RWPE2 (cell line): Measurements from ENCODE around the gene DLG2.
"Not testable (repeated sequence)": the region's sequence is repeated elsewhere in the genome, so short reads cannot be mapped to it uniquely, and the experiment has no call there.

Experiments
- ATAC-seq: fragments of 200-7000 bp; cut with Tn5 transposase; 3 replicates; pipeline ENCODE4 v1.9.1; 2021; ENCODE audit warnings: low read depth
- DNase-seq: peaks from one replicate; pipeline ENCODE4 v3.0.0-alpha.2; 2020; ENCODE audit warnings: low spot score
- H3K27ac ChIP-seq: fragments of 450-650 bp; 2 replicates; pipeline ENCODE4 v1.5.1; 2017; ENCODE audit warnings: mild to moderate bottlenecking; ENCODE audit not compliant: poor library complexity, severe bottlenecking
- H3K27me3 ChIP-seq: fragments of 250-450 bp; sonication (Bioruptor Pico); 2 replicates; pipeline ENCODE4 v1.5.1; 2021; ENCODE audit warnings: mild to moderate bottlenecking, moderate library complexity; ENCODE audit not compliant: insufficient read depth, poor library complexity, severe bottlenecking
- H3K36me3 ChIP-seq: fragments of 250-450 bp; sonication (Bioruptor Pico); 2 replicates; pipeline ENCODE4 v1.5.1; 2020; ENCODE audit warnings: low read depth, mild to moderate bottlenecking, moderate library complexity
- H3K4me1 ChIP-seq: fragments of 250-450 bp; sonication (Bioruptor Pico); 2 replicates; pipeline ENCODE4 v1.5.1; 2021; ENCODE audit warnings: mild to moderate bottlenecking, moderate library complexity; ENCODE audit not compliant: insufficient read depth, poor library complexity, severe bottlenecking
- H3K4me3 ChIP-seq: fragments of 250-450 bp; sonication (Bioruptor Pico); 2 replicates; pipeline ENCODE4 v1.5.1; 2021; ENCODE audit warnings: mild to moderate bottlenecking, moderate library complexity; ENCODE audit not compliant: severe bottlenecking
- H3K9me3 ChIP-seq: fragments of 250-450 bp; sonication (Bioruptor Pico); 2 replicates; pipeline ENCODE4 v1.5.1; 2021; ENCODE audit warnings: mild to moderate bottlenecking, moderate library complexity; ENCODE audit not compliant: severe bottlenecking
- TF ChIP-seq, protein P1 (sequence below): fragments of 450-650 bp; IDR thresholded peaks from one replicate; pipeline ENCODE4 v1.5.1; 2017; ENCODE audit warnings: mild to moderate bottlenecking, moderate library complexity; ENCODE audit not compliant: poor library complexity, severe bottlenecking

Gene DLG2

DNA sequence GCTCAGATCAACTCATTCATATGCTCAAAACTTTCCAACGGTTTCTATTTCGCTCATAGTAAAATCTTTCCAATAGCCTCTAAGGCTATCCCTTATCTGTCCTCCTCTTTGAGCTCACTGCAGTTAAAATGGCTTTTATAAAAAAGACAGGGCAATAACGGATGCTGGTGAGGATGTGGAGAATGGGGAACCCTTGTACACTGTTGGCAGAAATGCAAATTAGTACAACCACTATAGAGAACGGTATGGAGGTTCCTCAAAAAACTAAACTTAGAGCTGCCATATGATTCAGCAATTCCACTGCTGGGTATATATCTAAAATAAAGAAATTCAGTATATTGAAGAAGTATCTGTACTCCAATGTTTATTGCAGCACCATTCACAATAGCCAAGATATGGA lies 345.6 kb downstream of the DLG2 start:
- Histone ChIP-seq H3K36me3 (no peaks in the 10 kb centered on the region), H3K27ac (no peak overlapping the region), H3K4me1 (no peaks in the 10 kb centered on the region), H3K4me3 (no peak overlapping the region), H3K27me3 (peaks cover 3% of the 10 kb centered on the region), H3K9me3 (no peaks in the 10 kb centered on the region)
- TF ChIP-seq, protein P1, sequence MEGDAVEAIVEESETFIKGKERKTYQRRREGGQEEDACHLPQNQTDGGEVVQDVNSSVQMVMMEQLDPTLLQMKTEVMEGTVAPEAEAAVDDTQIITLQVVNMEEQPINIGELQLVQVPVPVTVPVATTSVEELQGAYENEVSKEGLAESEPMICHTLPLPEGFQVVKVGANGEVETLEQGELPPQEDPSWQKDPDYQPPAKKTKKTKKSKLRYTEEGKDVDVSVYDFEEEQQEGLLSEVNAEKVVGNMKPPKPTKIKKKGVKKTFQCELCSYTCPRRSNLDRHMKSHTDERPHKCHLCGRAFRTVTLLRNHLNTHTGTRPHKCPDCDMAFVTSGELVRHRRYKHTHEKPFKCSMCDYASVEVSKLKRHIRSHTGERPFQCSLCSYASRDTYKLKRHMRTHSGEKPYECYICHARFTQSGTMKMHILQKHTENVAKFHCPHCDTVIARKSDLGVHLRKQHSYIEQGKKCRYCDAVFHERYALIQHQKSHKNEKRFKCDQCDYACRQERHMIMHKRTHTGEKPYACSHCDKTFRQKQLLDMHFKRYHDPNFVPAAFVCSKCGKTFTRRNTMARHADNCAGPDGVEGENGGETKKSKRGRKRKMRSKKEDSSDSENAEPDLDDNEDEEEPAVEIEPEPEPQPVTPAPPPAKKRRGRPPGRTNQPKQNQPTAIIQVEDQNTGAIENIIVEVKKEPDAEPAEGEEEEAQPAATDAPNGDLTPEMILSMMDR, result no peak
- no peak for ATAC-seq
- DNase-seq, result no peak

DNA sequence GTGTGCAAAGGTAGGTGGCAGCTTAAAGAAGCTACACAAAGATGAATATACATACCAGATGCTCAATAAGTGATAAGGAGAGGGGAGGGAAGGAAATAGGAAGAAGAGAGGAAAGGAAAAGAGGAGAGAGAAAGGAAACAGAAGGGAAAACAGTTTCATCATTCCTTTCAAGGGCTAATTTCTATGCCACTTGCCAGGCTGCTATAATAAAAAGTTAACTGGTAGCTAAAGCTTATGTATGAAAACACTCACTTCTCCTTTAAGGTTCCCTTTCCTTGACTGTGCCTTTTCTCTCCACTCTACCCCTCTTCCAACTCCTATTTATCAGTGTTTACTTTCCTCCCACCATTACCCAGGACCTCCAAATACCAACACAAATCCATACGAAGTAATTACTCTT lies 347.9 kb downstream of the DLG2 start:
- Histone ChIP-seq H3K4me3 (no peak overlapping the region), H3K27ac (no peak overlapping the region), H3K36me3 (no peaks in the 10 kb centered on the region), H3K27me3 (peaks cover 3% of the 10 kb centered on the region), H3K9me3 (no peaks in the 10 kb centered on the region), H3K4me1 (no peaks in the 10 kb centered on the region)
- TF ChIP-seq, protein P1, result no peak
- ATAC-seq, result no peak
- DNase-seq, result no peak

DNA sequence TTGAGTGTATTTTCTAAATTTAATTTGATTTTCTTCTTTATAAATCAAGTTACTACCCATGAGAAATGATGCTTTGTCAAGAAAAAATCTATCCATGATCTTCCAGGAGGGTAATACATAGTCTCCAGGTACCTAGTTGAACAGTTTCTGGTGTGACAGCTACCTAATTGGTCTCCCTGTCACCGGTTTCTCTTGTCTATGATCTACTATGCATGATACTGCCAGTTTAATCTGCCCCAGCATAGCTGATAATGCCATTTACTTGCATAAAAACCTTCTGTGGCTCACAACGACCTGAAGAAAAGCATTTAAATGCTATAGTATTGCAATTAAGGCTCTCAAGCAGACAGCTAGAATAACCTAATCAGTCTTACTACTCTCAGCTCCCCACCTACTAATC lies 349.5 kb downstream of the DLG2 start:
- ATAC-seq, result no peak

DNA sequence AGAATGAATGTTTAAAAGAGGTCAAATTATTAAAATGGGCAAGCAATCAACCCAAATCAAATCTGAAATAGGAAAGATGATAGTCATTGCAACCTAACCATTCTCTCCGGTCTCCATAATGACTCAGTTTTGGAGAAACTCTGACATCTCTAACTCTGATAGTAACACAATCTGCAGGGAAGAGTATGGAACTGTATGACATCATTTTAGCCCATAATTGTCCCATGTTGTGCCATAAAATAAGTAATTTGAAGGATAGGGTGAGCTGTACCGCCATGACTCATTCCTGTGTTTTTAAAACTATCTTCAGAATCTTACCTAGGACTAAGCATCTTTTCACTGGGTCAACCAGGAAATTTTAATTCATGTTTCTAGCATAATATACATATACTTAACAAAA lies 350.8 kb downstream of the DLG2 start:
- peaks cover 3% of the 10 kb centered on the region for H3K27me3 ChIP-seq
- no peaks in the 10 kb centered on the region for H3K4me1 ChIP-seq
- H3K36me3 ChIP-seq, result no peaks in the 10 kb centered on the region
- TF ChIP-seq, protein P1, result no peak
- DNase-seq, result no peak
- ATAC-seq, result no peak
- H3K9me3 ChIP-seq, result no peaks in the 10 kb centered on the region
- no peak overlapping the region for H3K4me3 ChIP-seq
- H3K27ac ChIP-seq, result no peak overlapping the region

More for the DNA sequence above, 349.5 kb downstream of the DLG2 start:
- TF ChIP-seq, protein P1, result no peak
- no peak overlapping the region for H3K27ac ChIP-seq
- no peaks in the 10 kb centered on the region for H3K9me3 ChIP-seq
- no peaks in the 10 kb centered on the region for H3K36me3 ChIP-seq
- no peak overlapping the region for H3K4me3 ChIP-seq
- no peak for DNase-seq
- no peaks in the 10 kb centered on the region for H3K4me1 ChIP-seq
- H3K27me3 ChIP-seq, result peaks cover 3% of the 10 kb centered on the region

DNA sequence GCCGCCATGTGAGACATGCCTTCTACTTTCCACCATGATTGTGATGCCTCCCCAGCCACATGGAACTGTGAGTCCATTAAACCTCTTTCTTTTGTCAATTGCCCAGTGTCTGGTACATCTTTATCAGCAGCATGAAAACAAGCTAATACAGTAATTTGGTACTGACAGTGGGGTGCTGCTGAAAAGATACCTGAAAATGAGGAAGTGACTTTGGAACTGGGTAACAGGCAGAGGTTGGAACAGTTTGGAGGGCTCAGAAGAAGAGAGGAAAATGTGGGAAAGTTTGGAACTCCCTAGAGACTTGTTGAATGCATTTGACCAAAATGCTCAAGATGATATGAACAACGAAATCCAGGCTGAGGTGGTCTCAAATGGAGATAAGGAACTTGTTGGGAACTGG lies 356.8 kb downstream of the DLG2 start:
- DNase-seq, ATAC-seq, H3K27ac ChIP-seq: not testable (repeated sequence)

More for the DNA sequence above, 356.8 kb downstream of the DLG2 start:
- H3K4me3 ChIP-seq, H3K9me3 ChIP-seq, H3K36me3 ChIP-seq, H3K27me3 ChIP-seq, H3K4me1 ChIP-seq: not testable (repeated sequence)
